Measurements from ENCODE around the gene LASP1.
"Not testable (repeated sequence)": the region's sequence is repeated elsewhere in the genome, so short reads cannot be mapped to it uniquely, and the experiment has no call there.

Gene LASP1

GRCh38 chr17:38869526-38870258 is at the start of gene LASP1:
Gene LASP1 (plus strand): TSS chr17:38870058. CDS start chr17:38870190, 132 bp downstream.
- DNase-seq (ENCODE audit: low read depth), result peak; percentile 81

- DNase-seq (ENCODE audit: low read depth), result peak; percentile 95
Measured at GRCh38 chr17:38824899-38825761, 44.7 kb upstream of the LASP1 start, which contains the start of gene CWC25. Gene CWC25 (minus strand): TSS chr17:38825321. CDS start chr17:38825183, 138 bp downstream.

- DNase-seq (ENCODE audit: low read depth), result no peak
Measured at GRCh38 chr17:38825762-38826247, 44.1 kb upstream of the LASP1 start.

- no peak for DNase-seq (ENCODE audit: low read depth)
Measured at GRCh38 chr17:38844261-38844757, 25.5 kb upstream of the LASP1 start.

GRCh38 chr17:38848557-38848891 is 21.3 kb upstream of the LASP1 start:
- DNase-seq (ENCODE audit: low read depth), result no peak

GRCh38 chr17:38848939-38849605 is 20.8 kb upstream of the LASP1 start:
- DNase-seq (ENCODE audit: low read depth), result no peak

GRCh38 chr17:38850374-38850773 is 19.5 kb upstream of the LASP1 start:
- no peak for DNase-seq (ENCODE audit: low read depth)

- DNase-seq (ENCODE audit: low read depth), result no peak
Measured at GRCh38 chr17:38851434-38851833, 18.4 kb upstream of the LASP1 start.

- DNase-seq (ENCODE audit: low read depth), result no peak
Measured at GRCh38 chr17:38852771-38853291, 17.0 kb upstream of the LASP1 start.

- DNase-seq (ENCODE audit: low read depth), result peak; percentile 92
Measured at GRCh38 chr17:38853292-38854219, 16.3 kb upstream of the LASP1 start, which contains the start of gene RPL23. Gene RPL23 (minus strand): TSS chr17:38853721. CDS start chr17:38853710, 11 bp downstream.

GRCh38 chr17:38855101-38855714 is 14.7 kb upstream of the LASP1 start:
- DNase-seq (ENCODE audit: low read depth), result not testable (repeated sequence)

GRCh38 chr17:38857271-38857670 is 12.6 kb upstream of the LASP1 start:
- no peak for DNase-seq (ENCODE audit: low read depth)

- DNase-seq (ENCODE audit: low read depth), result no peak
Measured at GRCh38 chr17:38861399-38861843, 8.4 kb upstream of the LASP1 start.

GRCh38 chr17:38864636-38865398 is 5.0 kb upstream of the LASP1 start:
- no peak for DNase-seq (ENCODE audit: low read depth)

GRCh38 chr17:38867179-38867967 is 2.5 kb upstream of the LASP1 start:
- peak; percentile 72 for DNase-seq (ENCODE audit: low read depth)

GRCh38 chr17:38867968-38868816 is 1.7 kb upstream of the LASP1 start:
- no peak for DNase-seq (ENCODE audit: low read depth)

- peak; percentile 90 for DNase-seq (ENCODE audit: low read depth)
Measured at GRCh38 chr17:38868817-38869525, 887 bp upstream of the LASP1 start.

Measured in activated T-cell treated with anti-CD3 and anti-CD28 coated beads for 24 hours (primary cell).